BE2C (cell line): ENCODE data around the gene PNPLA1.

Experiments
- DNase-seq: peaks from one replicate; pipeline ENCODE4 v3.0.0-alpha.2; 2020
- H3K27me3 ChIP-seq: fragments of 250-450 bp; sonication (Bioruptor Pico); 2 replicates; pipeline ENCODE4 v1.5.1; 2020; ENCODE audit warnings: mild to moderate bottlenecking
- H3K36me3 ChIP-seq: fragments of 250-450 bp; sonication (Bioruptor Pico); 2 replicates; pipeline ENCODE4 v1.5.1; 2020; ENCODE audit warnings: mild to moderate bottlenecking
- H3K4me1 ChIP-seq: fragments of 250-450 bp; sonication (Bioruptor Pico); 2 replicates; pipeline ENCODE4 v1.5.1; 2020
- H3K4me3 ChIP-seq: 2 replicates; pipeline ENCODE4 v1.5.1; 2011; ENCODE audit warnings: low read depth, low read length
- H3K9me3 ChIP-seq: fragments of 250-450 bp; sonication (Bioruptor Pico); 2 replicates; pipeline ENCODE4 v1.5.1; 2020
- CTCF ChIP-seq: IDR thresholded peaks from 2 replicates; pipeline ENCODE4 v1.5.1; 2012; ENCODE audit warnings: mild to moderate bottlenecking, low read depth, low read length

Gene PNPLA1

GRCh38 chr6:36296240-36296639 is 26.4 kb downstream of the PNPLA1 start:
- H3K27me3 ChIP-seq = no peaks in the 10 kb centered on the region
- H3K9me3 ChIP-seq = no peaks in the 10 kb centered on the region
- no peak overlapping the region for H3K4me3 ChIP-seq
- H3K4me1 ChIP-seq = no peaks in the 10 kb centered on the region
- no peaks in the 10 kb centered on the region for H3K36me3 ChIP-seq
- no peak for DNase-seq
- no peak for TF ChIP-seq CTCF

DNA sequence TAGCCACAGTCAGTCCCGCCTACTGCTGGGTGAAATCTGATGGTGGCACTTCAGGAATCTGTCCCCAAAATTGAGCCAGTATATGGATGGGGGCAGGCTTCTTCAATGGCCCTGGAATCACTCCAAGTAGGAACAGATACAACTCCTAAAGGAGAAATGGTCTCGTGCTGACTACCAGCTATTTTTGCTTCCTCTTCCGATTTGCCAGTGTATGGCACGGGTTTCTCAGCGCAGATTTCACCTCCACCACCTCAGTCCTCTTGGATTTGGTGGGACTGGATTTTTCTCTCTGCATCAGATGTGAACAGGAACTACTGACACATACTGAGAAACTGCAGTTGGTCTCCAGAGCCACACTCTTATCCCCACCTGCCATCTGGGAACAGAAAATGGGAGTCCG is 27.2 kb downstream of the PNPLA1 start:
- no peak for TF ChIP-seq CTCF
- no peak for DNase-seq
- H3K36me3 ChIP-seq = no peaks in the 10 kb centered on the region
- H3K4me1 ChIP-seq = no peaks in the 10 kb centered on the region
- H3K27me3 ChIP-seq = no peaks in the 10 kb centered on the region
- H3K9me3 ChIP-seq = no peaks in the 10 kb centered on the region
- H3K4me3 ChIP-seq = no peak overlapping the region

- no peaks in the 10 kb centered on the region for H3K9me3 ChIP-seq
- H3K4me1 ChIP-seq = no peaks in the 10 kb centered on the region
- H3K27me3 ChIP-seq = no peaks in the 10 kb centered on the region
- no peaks in the 10 kb centered on the region for H3K36me3 ChIP-seq
- no peak for TF ChIP-seq CTCF
- H3K4me3 ChIP-seq = no peak overlapping the region
- DNase-seq = no peak
These were observed 27.7 kb downstream of the PNPLA1 start for GRCh38 chr6:36297511-36297910.

- Histone ChIP-seq H3K4me1 (no peaks in the 10 kb centered on the region), H3K9me3 (no peaks in the 10 kb centered on the region), H3K27me3 (no peaks in the 10 kb centered on the region), H3K36me3 (no peaks in the 10 kb centered on the region), H3K4me3 (no peak overlapping the region)
- no peak for TF ChIP-seq CTCF
- no peak for DNase-seq
These were observed 28.2 kb downstream of the PNPLA1 start for GRCh38 chr6:36298027-36298426.

DNA sequence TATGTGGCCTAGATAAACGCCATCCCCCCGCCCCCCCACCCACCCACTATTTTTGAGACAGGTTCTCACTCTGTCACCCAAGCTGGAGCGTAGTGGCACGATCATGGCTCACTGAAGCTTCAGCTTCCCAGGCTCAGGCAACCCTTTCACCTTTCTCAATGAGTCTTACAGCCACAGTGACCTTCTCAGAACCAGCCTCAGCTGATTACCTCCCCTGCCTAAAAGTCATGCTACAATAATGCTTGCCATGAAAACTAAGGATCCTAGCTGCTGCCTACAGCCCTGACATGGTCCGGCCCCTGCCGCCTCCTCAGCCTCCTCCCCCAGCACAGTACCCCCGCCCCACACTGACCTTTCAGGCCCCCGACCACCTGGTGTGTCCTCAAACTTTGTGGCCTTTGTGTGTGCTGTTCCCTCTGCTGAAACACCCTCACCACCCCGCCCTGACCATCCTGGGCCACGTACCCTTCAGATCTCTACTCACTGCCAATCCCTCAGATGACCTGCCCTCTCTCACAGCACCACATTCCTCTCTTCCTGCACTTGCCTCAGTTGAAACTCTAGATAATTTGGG is 31.3 kb downstream of the PNPLA1 start:
- no peaks in the 10 kb centered on the region for H3K9me3 ChIP-seq
- H3K4me1 ChIP-seq = no peaks in the 10 kb centered on the region
- no peak for DNase-seq
- H3K27me3 ChIP-seq = no peaks in the 10 kb centered on the region
- no peaks in the 10 kb centered on the region for H3K36me3 ChIP-seq
- H3K4me3 ChIP-seq = no peak overlapping the region
- TF ChIP-seq CTCF = no peak

DNA sequence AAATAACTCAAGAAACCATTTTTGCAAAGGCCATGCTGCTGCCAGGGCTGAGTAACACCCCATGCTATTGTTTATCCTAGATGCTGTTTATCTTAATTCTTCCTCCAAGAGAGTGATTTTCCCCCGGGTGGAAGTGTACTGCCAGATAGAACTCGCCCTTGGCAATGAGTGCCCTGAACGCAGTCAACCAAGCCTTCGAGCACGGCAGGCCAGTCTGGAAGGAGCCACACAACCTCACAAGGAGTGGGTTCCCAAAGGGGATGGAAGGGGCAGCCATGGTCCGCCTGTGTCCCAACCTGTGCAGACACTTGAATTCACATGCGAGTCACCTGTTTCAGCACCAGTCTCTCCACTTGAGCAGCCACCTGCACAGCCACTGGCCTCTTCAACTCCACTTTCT is 31.9 kb downstream of the PNPLA1 start:
- H3K36me3 ChIP-seq = no peaks in the 10 kb centered on the region
- H3K9me3 ChIP-seq = no peaks in the 10 kb centered on the region
- no peak for DNase-seq
- no peaks in the 10 kb centered on the region for H3K4me1 ChIP-seq
- TF ChIP-seq CTCF = no peak
- H3K27me3 ChIP-seq = no peaks in the 10 kb centered on the region
- H3K4me3 ChIP-seq = no peak overlapping the region
